Right cardiac atrium (tissue), 5 donors: ENCODE measurements around the gene C1QL1. TPM values are rescaled to one million over a fixed set of nuclear protein-coding genes. Genes with fewer than 3 reads are reported as not detected.

ENCODE experiments used
- ATAC-seq, 2 donors: fragments of 200-7000 bp; cut with Tn5 transposase; one replicate each; pipeline versions ENCODE4 v1.8.0 to v1.9.1; 2020; ENCODE audit warnings: moderate library complexity in 2 of 2, mild to moderate bottlenecking in 1 of 2
- DNase-seq, 3 donors: peaks; one replicate each; pipeline ENCODE4 v3.0.0-alpha.2; 2020
- H3K27ac ChIP-seq: one replicate; pipeline ENCODE4 v1.5.1; 2013; ENCODE audit warnings: mild to moderate bottlenecking, low read length, control low read depth, moderate library complexity
- H3K27me3 ChIP-seq: one replicate; pipeline ENCODE4 v1.6.1; 2013; ENCODE audit not compliant: control insufficient read depth, insufficient read depth
- H3K4me1 ChIP-seq: one replicate; pipeline ENCODE4 v1.6.1; 2013; ENCODE audit warnings: low read length; ENCODE audit not compliant: control insufficient read depth, insufficient read depth
- H3K4me3 ChIP-seq: one replicate; pipeline ENCODE4 v1.5.1; 2013; ENCODE audit warnings: low read length, control low read depth
- H3K9me3 ChIP-seq: one replicate; pipeline ENCODE4 v1.6.1; 2013; ENCODE audit warnings: low read length; ENCODE audit not compliant: control insufficient read depth
- WGBS: extraction: QIAGEN DNeasy Blood & Tissue Kit; methylation state at CpG from one replicate; pipeline ENCODE4 v1.1.7; 2013; 5-methylcytosine and 5-hydroxymethylcytosine counted together
- intact Hi-C, 4 donors: fragments of 100-400 bp; cut with DNase I; formaldehyde crosslinking; loops; one replicate each; pipeline versions ENCODE4 v1.11.0 to v1.14.0; 2022 to 2023
- long read RNA-seq, 4 donors: library from polyadenylated mRNA; unstranded; transcript quantifications; one replicate each; pipeline ENCODE4 v2.0.0, GENCODE V29; 2020 to 2021
- polyA plus RNA-seq: library from polyadenylated mRNA; stranded (reverse); fragments of 200-250 nt; gene quantifications from one replicate; pipeline ENCODE4 v1.2.3, GENCODE V29; 2013
- total RNA-seq, 4 donors: library from RNA; stranded (reverse); fragmentation: NEBNext Ultra II Directional; extraction: Animal tissue kit (Norgen Biotek cat#: 25700); gene quantifications; one replicate each; pipeline ENCODE4 v1.2.1, GENCODE V29; 2021
- donor health status: healthy with polysubstance abuse.
- donor health status: DM: no; HTN: yes; CAD: no.
- donor health status: DM: no; HTN: no; CAD: no.
- donor health status: DM: no; HTN: yes; CAD: no; lungs with severe emphysema.
- donor health status: DM: yes; HTN: yes; CAD: no.

C1QL1 gene
- total RNA-seq (1 to 10 TPM in 3 of 4 donors, under 1 TPM in 1; 0.81 to 1.7 (median 1.6) TPM), polyA plus RNA-seq (2.0 TPM)
- long read RNA-seq, donor 1, partial matches to known transcripts, result 0 of 3 reads
- long read RNA-seq, donor 1, other reads (novel, unspliced or antisense), result 0 of 3 reads
- long read RNA-seq, donor 2, partial matches to known transcripts, result 1 of 5 reads
- long read RNA-seq, donor 2, other reads (novel, unspliced or antisense), result 1 of 5 reads
- long read RNA-seq, donor 3, result 0 reads
- long read RNA-seq, donor 4, transcript C1QL1-201 (2 exons, 1,295 nt), result major isoform, 5 of 5 reads
- long read RNA-seq, donor 4, partial matches to known transcripts, result 0 of 5 reads
- long read RNA-seq, donor 4, other reads (novel, unspliced or antisense), result 0 of 5 reads

GRCh38 chr17:44968225-44969143 is at the start of gene C1QL1:
TSS of gene C1QL1 (minus strand) at chr17:44968303. CDS start at chr17:44968048, 255 bp downstream.
- no peaks in the 10 kb centered on the region for H3K9me3 ChIP-seq
- WGBS, result 6% methylated on average over 79 of the region's 81 CpGs
- H3K27ac ChIP-seq, result no peak within 1 kb of the TSS
- DNase-seq, result peak; percentile 94 to 98 (median 98)
- H3K27me3 ChIP-seq, result no peaks in the 10 kb centered on the region
- H3K4me1 ChIP-seq, result peaks cover 7% of the 10 kb centered on the region
- H3K4me3 ChIP-seq, result peak within 1 kb of the TSS; percentile 38
- ATAC-seq, result peak; percentile 98
- intact Hi-C loops, result no loop called here

DNA sequence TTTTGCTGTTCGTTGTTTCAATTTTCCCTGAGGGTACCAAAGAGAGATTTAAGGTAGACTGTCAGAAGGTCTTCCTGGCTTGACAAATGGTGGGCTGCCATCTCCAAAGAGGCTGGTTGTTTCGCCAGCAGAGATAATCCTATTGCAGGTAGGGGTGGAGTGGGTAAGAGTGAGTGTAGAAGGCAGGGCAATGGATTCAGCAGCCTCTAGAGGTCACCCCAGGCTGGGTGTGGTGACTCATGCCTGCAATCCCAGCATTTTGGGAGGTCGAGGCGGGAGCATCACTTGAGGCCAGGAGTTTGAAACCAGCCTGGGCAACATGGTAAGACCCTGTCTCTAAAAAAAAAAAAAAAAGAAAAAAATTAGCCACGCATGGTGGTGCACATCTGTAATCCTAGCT is 48.7 kb upstream of the C1QL1 start:
- DNase-seq, result no peak
- Histone ChIP-seq H3K4me3 (no peak overlapping the region), H3K27me3 (no peaks in the 10 kb centered on the region), H3K9me3 (no peaks in the 10 kb centered on the region), H3K27ac (no peak overlapping the region), H3K4me1 (peaks cover 20% of the 10 kb centered on the region)
- WGBS, result 81% methylated on average over 5 of the region's 5 CpGs
- intact Hi-C loops, result no loop called here
- no peak for ATAC-seq

DNA sequence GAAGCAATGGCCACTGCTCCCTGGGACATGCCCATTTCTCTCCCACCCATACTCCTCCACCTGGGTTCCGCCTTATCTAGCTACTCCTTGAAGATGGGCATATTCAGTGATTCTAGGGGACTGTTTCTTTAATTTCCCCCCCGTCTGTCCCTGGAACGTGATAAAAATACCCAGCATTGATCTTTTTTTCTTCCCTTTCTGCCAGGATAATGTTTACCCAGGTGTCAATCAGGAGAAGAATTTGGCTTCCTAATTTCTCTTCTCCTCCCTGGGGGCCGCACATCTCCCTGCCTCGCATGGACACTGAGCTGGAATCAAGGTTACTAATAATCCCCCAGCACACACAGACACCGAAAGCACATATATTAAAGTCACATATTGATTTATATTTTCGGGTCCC is 48.1 kb upstream of the C1QL1 start:
- Histone ChIP-seq H3K4me1 (peaks cover 16% of the 10 kb centered on the region), H3K9me3 (no peaks in the 10 kb centered on the region), H3K4me3 (no peak overlapping the region), H3K27me3 (no peaks in the 10 kb centered on the region), H3K27ac (no peak overlapping the region)
- DNase-seq (no peak), ATAC-seq (no peak)
- WGBS, result 70% methylated on average over 7 of the region's 7 CpGs
- intact Hi-C loops, result no loop called here

GRCh38 chr17:45013021-45013997 is 45.2 kb upstream of the C1QL1 start:
- Histone ChIP-seq H3K4me3 (no peak overlapping the region), H3K4me1 (peaks cover 2% of the 10 kb centered on the region), H3K27me3 (no peaks in the 10 kb centered on the region), H3K27ac (peak overlapping the region; percentile 12), H3K9me3 (no peaks in the 10 kb centered on the region)
- ATAC-seq (peak; percentile 76 to 88), DNase-seq (peak; percentile 57 to 87 (median 81))
- intact Hi-C loops, result no loop called here
- 61% methylated on average over 17 of the region's 17 CpGs for WGBS

DNA sequence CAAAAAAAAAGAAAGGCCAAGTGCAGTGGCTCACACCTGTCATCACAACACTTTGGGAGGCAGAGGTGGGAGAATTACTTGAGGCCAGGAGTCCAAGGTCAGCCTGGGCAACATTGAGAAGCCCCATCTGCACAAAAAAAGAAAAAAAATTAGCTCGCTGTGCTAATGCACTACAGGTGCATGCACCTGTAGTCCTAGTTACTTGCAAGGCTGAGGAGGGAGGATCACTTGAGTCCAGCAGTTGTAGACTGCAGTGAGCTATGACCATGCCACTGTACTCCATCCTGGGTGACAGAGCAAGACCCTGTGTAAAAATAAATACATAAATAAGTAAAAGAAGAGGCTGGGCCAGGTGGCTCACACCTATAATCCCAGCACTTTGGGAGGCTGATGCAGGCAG is 43.7 kb upstream of the C1QL1 start:
- 95% methylated on average over 1 of the region's 1 CpG for WGBS
- no peaks in the 10 kb centered on the region for H3K9me3 ChIP-seq
- intact Hi-C loops, result no loop called here
- H3K4me1 ChIP-seq, result peaks cover 2% of the 10 kb centered on the region
- H3K27ac ChIP-seq, result no peak overlapping the region
- ATAC-seq (no peak), DNase-seq (no peak)
- H3K4me3 ChIP-seq, result no peak overlapping the region
- no peaks in the 10 kb centered on the region for H3K27me3 ChIP-seq

- DNase-seq (no peak), ATAC-seq (no peak)
- no peak overlapping the region for H3K27ac ChIP-seq
- H3K4me1 ChIP-seq, result peaks cover 2% of the 10 kb centered on the region
- 73% methylated on average over 13 of the region's 13 CpGs for WGBS
- intact Hi-C loops, result no loop called here
- no peak overlapping the region for H3K4me3 ChIP-seq
- no peaks in the 10 kb centered on the region for H3K9me3 ChIP-seq
- no peaks in the 10 kb centered on the region for H3K27me3 ChIP-seq
Observed at GRCh38 chr17:45009676-45010467, 41.8 kb upstream of the C1QL1 start.

DNA sequence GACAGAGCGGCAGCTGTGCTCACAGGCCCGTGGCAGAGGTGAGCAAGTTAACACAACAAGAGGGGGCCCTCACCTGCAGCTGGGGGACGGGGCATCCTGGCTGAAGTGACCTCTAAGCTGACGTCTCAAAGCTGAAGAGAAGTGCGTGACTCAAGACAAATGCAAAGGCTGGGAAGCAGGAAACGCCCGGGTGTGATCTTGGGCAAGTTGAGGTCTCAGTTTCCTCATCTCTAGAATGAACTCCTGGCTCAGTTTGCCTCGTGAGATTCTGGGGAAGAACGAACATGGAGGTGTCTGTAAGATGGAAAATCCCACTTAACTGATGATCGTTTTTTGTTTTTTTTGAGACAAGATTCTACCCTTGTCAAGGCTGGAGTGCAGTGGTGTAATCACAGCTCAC is 40.1 kb upstream of the C1QL1 start:
- no peaks in the 10 kb centered on the region for H3K27me3 ChIP-seq
- ATAC-seq (no peak), DNase-seq (no peak)
- H3K4me1 ChIP-seq, result peaks cover 2% of the 10 kb centered on the region
- H3K9me3 ChIP-seq, result no peaks in the 10 kb centered on the region
- no peak overlapping the region for H3K27ac ChIP-seq
- no peak overlapping the region for H3K4me3 ChIP-seq
- intact Hi-C loops, result no loop called here
- WGBS, result 69% methylated on average over 10 of the region's 10 CpGs

GRCh38 chr17:45006927-45007461 is 38.9 kb upstream of the C1QL1 start:
- intact Hi-C loops, result no loop called here
- Histone ChIP-seq H3K4me1 (no peaks in the 10 kb centered on the region), H3K27ac (no peak overlapping the region), H3K27me3 (no peaks in the 10 kb centered on the region), H3K9me3 (no peaks in the 10 kb centered on the region), H3K4me3 (no peak overlapping the region)
- no peak for DNase-seq
- WGBS, result 27% methylated on average over 10 of the region's 10 CpGs
- ATAC-seq, result no peak

- no peak for DNase-seq
- Histone ChIP-seq H3K4me3 (no peak overlapping the region), H3K27ac (no peak overlapping the region), H3K27me3 (no peaks in the 10 kb centered on the region), H3K9me3 (no peaks in the 10 kb centered on the region), H3K4me1 (no peaks in the 10 kb centered on the region)
- no peak for ATAC-seq
- WGBS, result 78% methylated on average over 2 of the region's 2 CpGs
- intact Hi-C loops, result no loop called here
Observed at GRCh38 chr17:45005700-45006099, 37.6 kb upstream of the C1QL1 start.

- intact Hi-C loops, result no loop called here
- ATAC-seq, result no peak
- no peak overlapping the region for H3K4me3 ChIP-seq
Observed at GRCh38 chr17:45004388-45004787, 36.3 kb upstream of the C1QL1 start.

More at GRCh38 chr17:45004388-45004787, 36.3 kb upstream of the C1QL1 start:
- no peak for DNase-seq
- H3K27ac ChIP-seq, result no peak overlapping the region
- 84% methylated on average over 3 of the region's 3 CpGs for WGBS
- H3K9me3 ChIP-seq, result no peaks in the 10 kb centered on the region
- H3K4me1 ChIP-seq, result no peaks in the 10 kb centered on the region
- no peaks in the 10 kb centered on the region for H3K27me3 ChIP-seq
